ENCODE results near the gene STXBP6.

Gene STXBP6

DNA sequence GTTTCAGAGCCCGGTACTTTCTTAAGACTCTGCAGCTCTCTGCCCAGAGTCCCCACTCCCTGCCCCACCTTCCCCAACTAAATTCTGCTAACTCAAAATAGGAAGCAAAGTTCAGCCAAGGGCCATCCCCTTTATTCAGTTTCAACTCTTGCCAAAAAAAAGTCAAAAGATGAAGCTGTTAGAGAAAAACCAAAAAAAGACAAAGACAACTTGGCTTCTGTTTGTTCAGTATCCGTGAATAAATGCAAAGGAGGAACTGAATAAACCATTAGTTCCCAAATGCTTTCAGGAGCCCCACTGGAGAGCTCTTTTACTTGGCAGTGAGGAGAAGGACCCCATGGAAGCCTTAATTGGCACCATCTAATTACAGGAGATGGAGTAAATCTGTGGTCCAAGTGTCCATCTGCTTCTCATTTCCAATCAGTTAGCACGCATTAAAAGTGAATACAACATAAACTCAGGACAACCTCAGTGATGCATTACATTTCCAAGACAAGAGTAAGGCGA is 260.5 kb downstream of the STXBP6 start:
- ATAC-seq = no peak
- TF ChIP-seq ZNF565 (CRISPR knock-in tag; conservative IDR thresholded peaks at IDR 0.05; ENCODE audit: low read depth) (no peak), GLIS3 (CRISPR knock-in tag; IDR thresholded peaks at IDR 0.05) (no peak), ZNF70 (CRISPR knock-in tag; IDR thresholded peaks at IDR 0.05) (no peak), RARB (CRISPR knock-in tag; IDR thresholded peaks at IDR 0.05) (no peak), PPARA (CRISPR knock-in tag; IDR thresholded peaks at IDR 0.05; ENCODE audit: borderline replicate concordance) (no peak), CSDC2 (CRISPR knock-in tag; IDR thresholded peaks at IDR 0.05) (no peak), ZNF8 (CRISPR knock-in tag; IDR thresholded peaks at IDR 0.05) (no peak), ZC3H10 (CRISPR knock-in tag; IDR thresholded peaks at IDR 0.05) (no peak), OSR1 (CRISPR knock-in tag; IDR thresholded peaks at IDR 0.05) (no peak)
- TF ChIP-seq, protein P1, sequence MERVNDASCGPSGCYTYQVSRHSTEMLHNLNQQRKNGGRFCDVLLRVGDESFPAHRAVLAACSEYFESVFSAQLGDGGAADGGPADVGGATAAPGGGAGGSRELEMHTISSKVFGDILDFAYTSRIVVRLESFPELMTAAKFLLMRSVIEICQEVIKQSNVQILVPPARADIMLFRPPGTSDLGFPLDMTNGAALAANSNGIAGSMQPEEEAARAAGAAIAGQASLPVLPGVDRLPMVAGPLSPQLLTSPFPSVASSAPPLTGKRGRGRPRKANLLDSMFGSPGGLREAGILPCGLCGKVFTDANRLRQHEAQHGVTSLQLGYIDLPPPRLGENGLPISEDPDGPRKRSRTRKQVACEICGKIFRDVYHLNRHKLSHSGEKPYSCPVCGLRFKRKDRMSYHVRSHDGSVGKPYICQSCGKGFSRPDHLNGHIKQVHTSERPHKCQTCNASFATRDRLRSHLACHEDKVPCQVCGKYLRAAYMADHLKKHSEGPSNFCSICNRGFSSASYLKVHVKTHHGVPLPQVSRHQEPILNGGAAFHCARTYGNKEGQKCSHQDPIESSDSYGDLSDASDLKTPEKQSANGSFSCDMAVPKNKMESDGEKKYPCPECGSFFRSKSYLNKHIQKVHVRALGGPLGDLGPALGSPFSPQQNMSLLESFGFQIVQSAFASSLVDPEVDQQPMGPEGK (CRISPR knock-in tag; IDR thresholded peaks at IDR 0.05; ENCODE audit: borderline replicate concordance) = no peak
- TF ChIP-seq, protein P2, sequence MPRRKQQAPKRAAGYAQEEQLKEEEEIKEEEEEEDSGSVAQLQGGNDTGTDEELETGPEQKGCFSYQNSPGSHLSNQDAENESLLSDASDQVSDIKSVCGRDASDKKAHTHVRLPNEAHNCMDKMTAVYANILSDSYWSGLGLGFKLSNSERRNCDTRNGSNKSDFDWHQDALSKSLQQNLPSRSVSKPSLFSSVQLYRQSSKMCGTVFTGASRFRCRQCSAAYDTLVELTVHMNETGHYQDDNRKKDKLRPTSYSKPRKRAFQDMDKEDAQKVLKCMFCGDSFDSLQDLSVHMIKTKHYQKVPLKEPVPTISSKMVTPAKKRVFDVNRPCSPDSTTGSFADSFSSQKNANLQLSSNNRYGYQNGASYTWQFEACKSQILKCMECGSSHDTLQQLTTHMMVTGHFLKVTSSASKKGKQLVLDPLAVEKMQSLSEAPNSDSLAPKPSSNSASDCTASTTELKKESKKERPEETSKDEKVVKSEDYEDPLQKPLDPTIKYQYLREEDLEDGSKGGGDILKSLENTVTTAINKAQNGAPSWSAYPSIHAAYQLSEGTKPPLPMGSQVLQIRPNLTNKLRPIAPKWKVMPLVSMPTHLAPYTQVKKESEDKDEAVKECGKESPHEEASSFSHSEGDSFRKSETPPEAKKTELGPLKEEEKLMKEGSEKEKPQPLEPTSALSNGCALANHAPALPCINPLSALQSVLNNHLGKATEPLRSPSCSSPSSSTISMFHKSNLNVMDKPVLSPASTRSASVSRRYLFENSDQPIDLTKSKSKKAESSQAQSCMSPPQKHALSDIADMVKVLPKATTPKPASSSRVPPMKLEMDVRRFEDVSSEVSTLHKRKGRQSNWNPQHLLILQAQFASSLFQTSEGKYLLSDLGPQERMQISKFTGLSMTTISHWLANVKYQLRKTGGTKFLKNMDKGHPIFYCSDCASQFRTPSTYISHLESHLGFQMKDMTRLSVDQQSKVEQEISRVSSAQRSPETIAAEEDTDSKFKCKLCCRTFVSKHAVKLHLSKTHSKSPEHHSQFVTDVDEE (CRISPR knock-in tag; IDR thresholded peaks at IDR 0.05) = no peak
- TF ChIP-seq, protein P3, sequence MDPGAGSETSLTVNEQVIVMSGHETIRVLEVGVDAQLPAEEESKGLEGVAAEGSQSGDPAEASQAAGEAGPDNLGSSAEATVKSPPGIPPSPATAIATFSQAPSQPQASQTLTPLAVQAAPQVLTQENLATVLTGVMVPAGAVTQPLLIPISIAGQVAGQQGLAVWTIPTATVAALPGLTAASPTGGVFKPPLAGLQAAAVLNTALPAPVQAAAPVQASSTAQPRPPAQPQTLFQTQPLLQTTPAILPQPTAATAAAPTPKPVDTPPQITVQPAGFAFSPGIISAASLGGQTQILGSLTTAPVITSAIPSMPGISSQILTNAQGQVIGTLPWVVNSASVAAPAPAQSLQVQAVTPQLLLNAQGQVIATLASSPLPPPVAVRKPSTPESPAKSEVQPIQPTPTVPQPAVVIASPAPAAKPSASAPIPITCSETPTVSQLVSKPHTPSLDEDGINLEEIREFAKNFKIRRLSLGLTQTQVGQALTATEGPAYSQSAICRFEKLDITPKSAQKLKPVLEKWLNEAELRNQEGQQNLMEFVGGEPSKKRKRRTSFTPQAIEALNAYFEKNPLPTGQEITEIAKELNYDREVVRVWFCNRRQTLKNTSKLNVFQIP (CRISPR knock-in tag; IDR thresholded peaks at IDR 0.05; ENCODE audit: borderline replicate concordance, low read depth) = no peak

DNA sequence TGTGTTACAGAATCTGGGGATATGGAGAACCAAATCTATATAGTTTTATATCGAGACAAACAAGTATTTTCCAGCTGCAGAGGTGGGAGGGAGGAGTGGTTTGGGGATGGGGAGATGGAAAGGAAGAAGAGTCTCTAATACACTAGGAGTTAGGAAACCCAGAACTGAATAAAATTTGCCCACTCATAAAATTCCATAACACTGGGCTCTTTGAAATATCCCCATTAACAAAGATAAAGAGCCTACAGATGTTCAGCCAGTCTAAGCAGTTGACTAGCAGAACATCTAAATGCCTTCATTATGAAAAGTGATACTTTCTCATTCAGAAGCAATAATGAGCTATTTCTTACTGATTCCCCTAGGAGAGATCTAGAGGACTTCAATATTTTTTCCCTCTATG is 264.2 kb downstream of the STXBP6 start:
- TF ChIP-seq CSDC2 (CRISPR knock-in tag; IDR thresholded peaks at IDR 0.05) (no peak), ARNTL (CRISPR knock-in tag; IDR thresholded peaks at IDR 0.05; ENCODE audit: borderline replicate concordance, low read depth) (no peak), OSR1 (CRISPR knock-in tag; IDR thresholded peaks at IDR 0.05) (no peak), RARB (CRISPR knock-in tag; IDR thresholded peaks at IDR 0.05) (no peak), PPARA (CRISPR knock-in tag; IDR thresholded peaks at IDR 0.05; ENCODE audit: borderline replicate concordance) (no peak), ZFP3 (CRISPR knock-in tag; IDR thresholded peaks at IDR 0.05) (no peak), GLIS3 (CRISPR knock-in tag; IDR thresholded peaks at IDR 0.05) (no peak)
- TF ChIP-seq, protein P4, sequence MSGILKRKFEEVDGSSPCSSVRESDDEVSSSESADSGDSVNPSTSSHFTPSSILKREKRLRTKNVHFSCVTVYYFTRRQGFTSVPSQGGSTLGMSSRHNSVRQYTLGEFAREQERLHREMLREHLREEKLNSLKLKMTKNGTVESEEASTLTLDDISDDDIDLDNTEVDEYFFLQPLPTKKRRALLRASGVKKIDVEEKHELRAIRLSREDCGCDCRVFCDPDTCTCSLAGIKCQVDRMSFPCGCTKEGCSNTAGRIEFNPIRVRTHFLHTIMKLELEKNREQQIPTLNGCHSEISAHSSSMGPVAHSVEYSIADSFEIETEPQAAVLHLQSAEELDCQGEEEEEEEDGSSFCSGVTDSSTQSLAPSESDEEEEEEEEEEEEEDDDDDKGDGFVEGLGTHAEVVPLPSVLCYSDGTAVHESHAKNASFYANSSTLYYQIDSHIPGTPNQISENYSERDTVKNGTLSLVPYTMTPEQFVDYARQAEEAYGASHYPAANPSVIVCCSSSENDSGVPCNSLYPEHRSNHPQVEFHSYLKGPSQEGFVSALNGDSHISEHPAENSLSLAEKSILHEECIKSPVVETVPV (CRISPR knock-in tag; IDR thresholded peaks at IDR 0.05) = no peak
- TF ChIP-seq, protein P2 (CRISPR knock-in tag; IDR thresholded peaks at IDR 0.05) = no peak
- TF ChIP-seq, protein P3 (CRISPR knock-in tag; IDR thresholded peaks at IDR 0.05; ENCODE audit: borderline replicate concordance, low read depth) = no peak
- TF ChIP-seq, protein P1 (CRISPR knock-in tag; IDR thresholded peaks at IDR 0.05; ENCODE audit: borderline replicate concordance) = no peak
- no peak for ATAC-seq
